ENCODE data around the gene OR4D6.

Gene OR4D6

GRCh38 chr11:59501931-59502330 lies 45.2 kb downstream of the OR4D6 start:
- DNase-seq (ENCODE audit: low read depth): peak; percentile 74
- TF ChIP-seq CTCF (IDR thresholded peaks at IDR 0.05; ENCODE audit: insufficient read depth, low read depth, low read length, missing control alignments): no peak
- H3K4me3 ChIP-seq (ENCODE audit: low read depth, low read length): no peak overlapping the region

DNA sequence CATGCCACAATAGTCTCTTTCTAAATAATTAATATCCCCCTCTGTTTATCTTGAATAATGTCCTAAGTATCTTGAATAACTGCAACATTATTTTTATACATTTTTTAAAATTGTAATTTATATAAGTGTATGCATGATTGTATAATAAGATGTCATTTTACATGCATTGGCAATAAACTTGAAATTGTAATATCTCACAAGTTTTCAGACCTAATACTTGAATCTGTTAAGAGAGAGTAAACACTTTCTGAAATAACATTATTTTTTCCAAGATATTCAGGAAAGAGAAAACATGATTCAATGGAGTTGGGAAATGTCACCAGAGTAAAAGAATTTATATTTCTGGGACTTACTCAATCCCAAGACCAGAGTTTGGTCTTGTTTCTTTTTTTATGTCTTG lies 46.5 kb downstream of the OR4D6 start, which contains the start of gene OR4D11:
TSS of gene OR4D11 (plus strand) at position 301 of the 400 bp plus-strand sequence. CDS start at position 301, 0 bp downstream.
- TF ChIP-seq CTCF (IDR thresholded peaks at IDR 0.05; ENCODE audit: insufficient read depth, low read depth, low read length, missing control alignments): no peak
- DNase-seq (ENCODE audit: low read depth): no peak
- no peak within 1 kb of the TSS for H3K4me3 ChIP-seq (ENCODE audit: low read depth, low read length)

Measured in GM12865 (cell line).